ENCODE results near the gene REEP1. TPM values are rescaled to one million over a fixed set of nuclear protein-coding genes. Genes with fewer than 3 reads are reported as not detected.

The REEP1 gene
- total and polyA plus RNA-seq, 2 of the 13 experiments (the other 11 are each of a cell fraction or from before 2014, with no cell fraction given), result 0.27 TPM; not detected in 1

- peak; percentile 31; the same call in 1 of the 2 replicates for TF ChIP-seq ZBTB40 (IDR thresholded peaks at IDR 0.05)
- TF ChIP-seq ZBTB40 (CRISPR knock-in tag; IDR thresholded peaks at IDR 0.05), result peak; percentile 87
- no peak for TF ChIP-seq ZNF772 (CRISPR knock-in tag; IDR thresholded peaks at IDR 0.05)
- no peak for TF ChIP-seq TRIM22 (IDR thresholded peaks at IDR 0.05)
- TF ChIP-seq POGK (CRISPR knock-in tag; conservative IDR thresholded peaks at IDR 0.05), result no peak
- no peak for TF ChIP-seq PAX8 (CRISPR knock-in tag; IDR thresholded peaks at IDR 0.05; ENCODE audit: borderline replicate concordance)
- FAIRE-seq (no peak), ATAC-seq (no peak), DNase-seq (ENCODE audit: low spot score) (no peak)
- H3K27ac ChIP-seq (ENCODE audit: extremely low read length, insufficient read depth, low read length), result no peak overlapping the region
- no peak overlapping the region for H3K9ac ChIP-seq (ENCODE audit: insufficient read depth, low read depth, low read length)
- 51% methylated on average over 2 of the region's 2 CpGs for WGBS (ENCODE audit: low lambda C conversion rate)
- H3K79me2 ChIP-seq (ENCODE audit: insufficient read depth, low read length), result no peaks in the 10 kb centered on the region
- BruUV-seq (replicated peaks), result no TSS peak
- intact Hi-C loops (cut with micrococcal nuclease; ENCODE audit: unreplicated experiment) (no loop called here), in situ Hi-C loops (cut with HindIII; ENCODE audit: extremely low pct_ligation_motif_present, low pct_unique_long_range_greater_than_20kb) (no loop called here)
- H3K4me2 ChIP-seq (ENCODE audit: low read depth, low read length), result no peak overlapping the region
- H3K4me1 ChIP-seq (ENCODE audit: insufficient read depth, low read length), result peaks cover 11% of the 10 kb centered on the region
- H3K27me3 ChIP-seq (ENCODE audit: control insufficient read depth in 1 of 2, insufficient read depth in 2 of 2, low read length in 2 of 2), result peaks cover 1 to 29% of the 10 kb centered on the region in 2 experiments; a peak in 4 of 5 replicates
- POLR2A ChIA-PET, result no interaction called here
- CTCF ChIA-PET (ENCODE audit: low intra/inter-chr PET ratio, low total read pairs), result no interaction called here
- H2AFZ ChIP-seq (ENCODE audit: low read length), result no peak overlapping the region
- no peaks in the 10 kb centered on the region for H4K20me1 ChIP-seq (ENCODE audit: insufficient read depth, low read length)
- H3K9me3 ChIP-seq (ENCODE audit: low read length), result no peaks in the 10 kb centered on the region
- no peaks in the 10 kb centered on the region for H3K36me3 ChIP-seq (replicated peaks in 1 of 2; ENCODE audit: control insufficient read depth in 1 of 2, insufficient read depth in 2 of 2, low read length in 2 of 2)
- no peak overlapping the region for H3K4me3 ChIP-seq (replicated peaks in 1 of 3; ENCODE audit: insufficient read depth in 1 of 3, low read depth in 2 of 3, low read length in 3 of 3)
Observed at GRCh38 chr2:86258106-86258505, 79.3 kb downstream of the REEP1 start.
